DLD1 (cell line): ENCODE results near the gene TRIM50.
"Not testable (repeated sequence)": the region's sequence is repeated elsewhere in the genome, so short reads cannot be mapped to it uniquely, and the experiment has no call there.

ENCODE experiments used
- in situ Hi-C: cut with HindIII; loops from 2 replicates; pipeline ENCODE4 v1.10.0; 2017; ENCODE audit warnings: low sequenced_read_pairs

TRIM50 gene

GRCh38 chr7:73316521-73316920, 11.4 kb downstream of the TRIM50 start:
- in situ Hi-C loops, result no loop called here

- in situ Hi-C loops, result no loop called here
Measured at GRCh38 chr7:73314271-73314670, 13.6 kb downstream of the TRIM50 start.

GRCh38 chr7:73313521-73313906, 14.4 kb downstream of the TRIM50 start:
- in situ Hi-C loops, result no loop called here

GRCh38 chr7:73312831-73313520, 14.9 kb downstream of the TRIM50 start:
- in situ Hi-C loops, result no loop called here

- in situ Hi-C loops, result not testable (repeated sequence)
Measured at GRCh38 chr7:73311421-73311820, 16.5 kb downstream of the TRIM50 start.

GRCh38 chr7:73308665-73309214, 19.1 kb downstream of the TRIM50 start, which contains the start of gene NSUN5:
Gene NSUN5 (minus strand): TSS chr7:73308826. CDS start chr7:73308790, 36 bp downstream.
- in situ Hi-C loops, result no loop called here

GRCh38 chr7:73308074-73308664, 19.7 kb downstream of the TRIM50 start:
- in situ Hi-C loops, result no loop called here

GRCh38 chr7:73307436-73307835, 20.4 kb downstream of the TRIM50 start:
- in situ Hi-C loops, result no loop called here

GRCh38 chr7:73304612-73305387, 23.1 kb downstream of the TRIM50 start:
- in situ Hi-C loops, result not testable (repeated sequence)

- in situ Hi-C loops, result no loop called here
Measured at GRCh38 chr7:73304071-73304470, 23.8 kb downstream of the TRIM50 start.

GRCh38 chr7:73303546-73303945, 24.3 kb downstream of the TRIM50 start:
- in situ Hi-C loops, result no loop called here

GRCh38 chr7:73302846-73303245, 25.0 kb downstream of the TRIM50 start:
- in situ Hi-C loops, result not testable (repeated sequence)

- in situ Hi-C loops, result not testable (repeated sequence)
Measured at GRCh38 chr7:73301108-73301507, 26.8 kb downstream of the TRIM50 start.

- in situ Hi-C loops, result not testable (repeated sequence)
Measured at GRCh38 chr7:73299812-73300211, 28.1 kb downstream of the TRIM50 start.

GRCh38 chr7:73297706-73298105, 30.2 kb downstream of the TRIM50 start:
- in situ Hi-C loops, result not testable (repeated sequence)

GRCh38 chr7:73297235-73297634, 30.6 kb downstream of the TRIM50 start:
- in situ Hi-C loops, result not testable (repeated sequence)

- in situ Hi-C loops, result not testable (repeated sequence)
Measured at GRCh38 chr7:73277210-73277609, 50.7 kb downstream of the TRIM50 start.

GRCh38 chr7:73267813-73268212, 60.1 kb downstream of the TRIM50 start:
- in situ Hi-C loops, result not testable (repeated sequence)

- in situ Hi-C loops, result not testable (repeated sequence)
Measured at GRCh38 chr7:73266719-73267368, 61.0 kb downstream of the TRIM50 start.
